Eye (tissue), 1 donor: ENCODE measurements around the gene LARP1.
"Not testable (repeated sequence)": the region's sequence is repeated elsewhere in the genome, so short reads cannot be mapped to it uniquely, and the experiment has no call there.

Experiments
- DNase-seq: peaks from one replicate; pipeline ENCODE4 v3.0.0-alpha.2; 2015

Gene LARP1

DNA sequence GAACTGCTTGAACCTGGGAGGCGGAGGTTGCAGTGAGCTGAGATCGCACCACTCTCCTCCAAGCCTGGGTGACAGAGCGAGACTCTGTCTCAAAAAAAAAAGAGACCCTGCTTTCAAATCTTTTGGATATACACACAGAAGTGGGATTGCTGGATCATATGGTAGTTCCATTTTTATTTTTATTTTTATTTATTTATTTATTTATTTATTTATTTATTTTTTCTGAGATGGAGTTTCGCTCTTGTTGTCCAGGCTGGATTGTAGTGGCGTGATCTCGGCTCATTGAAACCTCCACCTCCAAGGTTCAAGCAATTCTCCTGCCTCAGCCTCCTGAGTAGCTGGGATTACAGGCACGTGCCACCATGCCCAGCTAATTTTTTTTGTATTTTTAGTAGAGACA is 19.8 kb upstream of the LARP1 start:
- DNase-seq = not testable (repeated sequence)

GRCh38 chr5:154736372-154736771 is 18.8 kb upstream of the LARP1 start:
- not testable (repeated sequence) for DNase-seq

DNA sequence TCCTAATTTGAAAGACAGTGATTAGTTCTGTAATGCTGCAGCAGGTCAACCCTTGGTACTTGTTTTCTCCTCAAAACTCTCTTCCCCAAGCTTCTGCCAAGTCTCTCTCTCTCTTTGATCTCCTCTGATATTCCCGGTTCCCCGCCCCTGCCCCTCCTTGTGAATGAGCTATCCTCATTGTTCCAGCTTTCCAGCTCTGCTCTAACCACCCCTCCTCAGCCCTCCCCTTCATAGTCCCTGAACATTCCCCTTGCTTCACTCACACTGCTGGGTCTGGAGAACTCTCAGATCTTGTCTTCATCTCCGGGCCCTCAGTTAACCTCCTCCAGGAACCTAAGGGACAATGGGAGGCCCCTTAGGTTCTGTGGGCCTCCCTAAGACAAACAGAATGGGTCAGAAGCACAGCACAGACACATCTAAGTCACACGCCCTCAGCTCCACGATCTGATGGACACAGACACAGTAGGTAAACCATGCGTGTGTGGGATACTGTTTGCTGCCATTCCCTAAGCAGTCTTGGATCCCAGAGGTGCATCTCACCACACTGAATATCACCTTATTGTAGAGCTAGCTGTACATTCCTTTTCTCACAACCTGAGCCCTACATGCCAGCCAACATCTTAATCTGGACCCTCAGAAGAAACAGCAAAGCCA is 17.4 kb upstream of the LARP1 start:
- DNase-seq = no peak

GRCh38 chr5:154740483-154740882 is 14.7 kb upstream of the LARP1 start:
- DNase-seq = peak; percentile 27

DNA sequence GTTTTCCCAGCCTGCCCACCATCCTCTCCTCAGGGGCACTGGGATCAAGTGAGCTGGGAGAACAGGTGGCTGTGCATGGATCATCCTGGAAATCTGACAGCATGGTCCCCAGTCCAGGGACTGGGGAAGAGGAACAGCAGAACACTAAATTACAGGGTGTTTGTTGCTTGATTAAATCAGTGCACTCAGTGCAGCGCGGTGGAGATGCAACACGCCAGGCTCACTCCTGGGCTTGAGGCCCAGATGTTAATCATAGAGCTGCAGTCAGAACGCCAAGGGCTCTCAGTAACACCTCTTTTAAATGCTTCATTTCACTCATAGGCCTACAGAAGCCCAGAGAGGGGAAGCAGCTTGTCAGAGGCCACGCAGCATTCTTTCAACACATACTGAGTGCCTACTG is 14.2 kb upstream of the LARP1 start:
- peak; percentile 23 for DNase-seq

- no peak for DNase-seq
Observed at GRCh38 chr5:154741415-154741814, 13.8 kb upstream of the LARP1 start.

DNA sequence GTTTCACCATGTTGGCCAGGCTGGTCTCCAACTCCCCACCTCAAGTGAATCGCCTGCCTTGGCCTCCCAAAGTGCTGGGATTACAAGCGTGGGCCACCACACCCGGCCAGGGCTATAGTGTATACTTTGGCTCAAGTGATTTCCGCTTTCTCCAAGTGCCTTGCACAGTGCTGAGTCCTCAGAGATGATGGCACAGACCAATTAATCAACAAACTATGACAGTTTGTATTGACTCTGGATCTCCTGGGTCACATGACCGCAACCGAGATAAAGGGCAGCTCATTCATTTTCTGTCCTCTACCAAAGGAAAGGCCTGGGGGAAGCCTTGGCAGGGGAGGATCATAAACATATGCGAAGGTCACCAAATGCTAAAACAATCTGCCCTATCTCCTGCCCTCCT is 11.4 kb upstream of the LARP1 start:
- DNase-seq = no peak

GRCh38 chr5:154745349-154745748 is 9.8 kb upstream of the LARP1 start:
- no peak for DNase-seq

DNA sequence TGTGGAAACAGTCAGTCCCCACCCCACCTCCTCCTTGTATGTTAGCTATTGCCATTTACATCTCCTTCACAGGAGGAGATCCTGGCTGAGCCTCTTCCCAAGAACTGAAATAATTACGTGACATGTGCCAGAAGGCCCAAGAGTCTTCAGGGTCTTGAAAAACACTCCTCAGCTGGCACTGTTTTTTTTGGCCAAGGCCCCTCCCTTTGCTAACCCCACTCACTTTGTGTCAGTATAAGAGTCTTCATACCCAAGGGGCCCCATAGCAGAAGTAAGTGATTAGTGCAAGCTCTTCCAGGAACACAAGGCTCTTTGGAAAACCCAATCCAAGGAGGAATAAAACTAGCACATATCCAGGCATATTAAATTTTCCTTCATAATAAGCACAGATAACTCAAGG is 5.7 kb upstream of the LARP1 start:
- no peak for DNase-seq

DNA sequence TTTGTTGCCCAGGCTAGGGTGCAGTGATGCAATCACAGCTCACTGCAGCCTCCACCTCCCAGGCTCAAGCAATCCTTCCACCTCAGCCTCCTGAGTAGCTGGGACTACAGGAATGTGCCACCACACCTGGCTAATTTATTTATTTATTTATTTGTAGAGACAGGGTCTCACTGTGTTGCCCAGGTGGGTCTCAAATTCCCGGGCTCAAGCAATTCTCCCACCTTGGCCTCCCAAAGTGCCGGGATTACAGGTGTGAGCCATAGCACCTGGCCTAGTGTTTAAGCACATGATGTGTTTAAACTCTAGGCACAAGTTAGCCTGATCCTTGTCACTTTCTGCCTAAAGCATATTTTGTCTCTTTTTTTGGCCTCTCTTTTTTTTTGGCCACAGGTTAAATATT is 4.5 kb upstream of the LARP1 start:
- not testable (repeated sequence) for DNase-seq

DNA sequence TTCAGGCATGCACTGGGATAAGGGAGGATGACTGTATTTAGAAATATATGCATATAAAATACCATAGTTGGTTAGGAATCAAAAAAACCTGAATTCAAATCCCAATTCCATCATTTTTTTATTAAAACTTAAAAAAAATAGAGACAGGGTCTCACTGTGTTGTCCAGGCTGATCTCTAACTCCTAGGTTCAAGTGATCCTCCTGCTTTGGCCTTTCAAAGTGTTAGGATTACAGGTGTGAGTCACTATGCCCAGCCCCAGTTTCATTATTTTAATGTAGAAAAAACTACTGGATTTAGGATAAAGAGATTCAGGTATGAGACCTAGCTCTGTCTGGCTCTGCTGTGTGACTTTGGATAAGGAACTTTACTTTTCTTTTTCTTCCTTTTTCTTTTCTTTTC is 3.3 kb upstream of the LARP1 start:
- no peak for DNase-seq

DNA sequence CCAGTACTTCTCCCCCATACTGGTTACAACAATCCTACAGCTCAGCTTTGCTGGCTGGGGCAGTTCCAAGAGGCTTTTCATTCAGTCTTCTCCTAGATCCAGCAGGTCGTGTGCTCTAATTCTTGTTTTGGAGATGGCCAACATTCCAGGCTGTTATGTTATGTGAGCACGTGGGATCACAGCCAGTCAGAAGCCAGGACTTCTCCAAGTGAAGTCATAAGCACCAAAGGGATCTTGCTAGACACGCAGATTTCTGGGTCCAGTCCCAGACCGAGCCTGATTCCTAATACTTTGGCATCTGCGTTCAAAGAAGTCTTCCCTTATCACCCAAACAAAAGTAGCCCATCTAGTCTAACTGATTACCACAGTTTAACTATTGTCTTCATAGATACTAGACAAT is 1.4 kb upstream of the LARP1 start:
- peak; percentile 80 for DNase-seq

DNA sequence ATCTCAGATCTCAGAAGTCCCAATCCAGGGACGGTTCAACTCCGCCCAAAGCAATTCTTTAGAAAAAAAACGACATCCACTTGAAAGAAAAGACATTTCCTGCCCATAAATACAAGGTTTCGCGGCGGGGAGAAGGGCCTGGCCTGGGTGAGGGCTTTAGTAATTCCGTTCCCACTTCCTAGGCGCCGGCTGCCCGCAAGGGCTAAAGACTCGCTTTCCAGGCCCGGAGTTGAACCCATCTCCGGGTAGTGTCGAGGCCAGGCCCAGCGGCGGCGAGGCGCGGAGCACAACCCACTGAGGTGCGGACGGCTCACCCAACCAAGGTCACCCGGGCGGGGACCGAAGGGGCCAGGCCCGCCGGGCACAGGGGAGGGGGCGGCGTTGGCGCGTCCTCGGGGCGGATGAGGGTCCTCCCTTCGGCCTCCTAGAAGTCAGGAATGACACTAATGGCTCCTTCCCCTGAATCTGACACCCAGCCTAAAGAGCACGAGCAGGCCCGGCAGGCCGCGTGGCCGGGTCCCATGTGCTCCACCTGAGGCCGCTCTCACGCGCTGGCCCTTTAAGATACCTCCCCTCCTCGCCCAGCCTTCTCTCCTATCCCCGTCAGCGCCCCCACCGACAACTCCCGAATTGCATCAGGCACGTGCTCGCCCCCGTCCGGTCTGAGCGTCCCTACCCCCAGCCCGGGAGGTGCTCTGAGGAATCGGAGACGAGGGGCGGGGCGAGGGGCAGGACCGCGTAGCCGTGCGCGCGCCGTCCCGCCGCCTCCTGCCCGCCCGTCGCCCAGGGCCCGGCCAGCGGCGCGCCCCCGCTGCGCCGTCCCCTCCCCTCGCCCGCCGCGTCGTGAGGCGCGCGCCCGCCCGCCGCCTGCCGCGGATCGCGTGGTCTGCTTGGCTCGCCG is 467 bp upstream of the LARP1 start:
- DNase-seq = peak; percentile 100

DNA sequence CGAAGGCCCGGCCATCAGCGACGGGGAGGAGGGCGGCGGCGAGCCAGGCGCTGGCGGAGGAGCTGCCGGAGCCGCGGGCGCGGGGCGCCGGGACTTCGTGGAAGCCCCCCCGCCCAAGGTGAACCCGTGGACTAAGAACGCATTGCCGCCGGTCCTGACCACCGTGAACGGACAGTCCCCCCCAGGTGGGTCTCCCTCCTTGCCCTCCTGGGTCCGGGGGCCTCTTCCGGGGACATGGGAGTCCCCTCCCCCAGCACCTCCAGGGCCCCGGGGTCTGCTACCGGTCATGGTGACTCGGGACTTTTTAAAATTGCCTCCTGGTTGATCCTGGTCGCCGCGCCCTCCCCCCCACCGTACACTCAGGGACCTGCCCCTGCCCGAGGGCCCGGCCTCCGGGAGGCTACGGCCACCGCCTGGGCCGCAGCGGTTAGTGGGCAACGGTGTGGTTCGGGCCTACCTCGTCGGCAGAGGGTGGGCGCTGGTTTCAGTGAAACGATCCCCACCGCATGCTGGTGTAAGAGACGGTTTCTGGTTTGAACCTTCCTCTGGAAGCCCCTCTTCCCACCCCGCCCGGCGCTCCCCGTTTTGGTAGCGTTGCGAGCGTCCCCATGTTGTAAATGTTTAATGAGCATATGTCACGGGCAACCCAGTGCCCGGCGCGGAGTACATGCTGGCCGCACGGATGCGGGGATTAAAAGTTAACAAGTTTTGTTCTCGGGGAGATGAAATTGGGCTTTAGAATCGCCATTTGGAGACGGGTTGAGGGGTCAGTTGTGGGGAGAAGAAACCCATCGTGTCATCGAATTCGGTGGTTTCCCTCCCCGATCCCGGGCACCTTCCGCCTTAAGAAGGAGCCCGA is 1.1 kb downstream of the LARP1 start:
- peak; percentile 76 for DNase-seq

GRCh38 chr5:154756868-154757813 is 2.0 kb downstream of the LARP1 start:
- peak; percentile 71 for DNase-seq

- peak; percentile 41 for DNase-seq
Observed at GRCh38 chr5:154757814-154758406, 2.7 kb downstream of the LARP1 start.

- peak; percentile 32 for DNase-seq
Observed at GRCh38 chr5:154758493-154758892, 3.3 kb downstream of the LARP1 start.

DNA sequence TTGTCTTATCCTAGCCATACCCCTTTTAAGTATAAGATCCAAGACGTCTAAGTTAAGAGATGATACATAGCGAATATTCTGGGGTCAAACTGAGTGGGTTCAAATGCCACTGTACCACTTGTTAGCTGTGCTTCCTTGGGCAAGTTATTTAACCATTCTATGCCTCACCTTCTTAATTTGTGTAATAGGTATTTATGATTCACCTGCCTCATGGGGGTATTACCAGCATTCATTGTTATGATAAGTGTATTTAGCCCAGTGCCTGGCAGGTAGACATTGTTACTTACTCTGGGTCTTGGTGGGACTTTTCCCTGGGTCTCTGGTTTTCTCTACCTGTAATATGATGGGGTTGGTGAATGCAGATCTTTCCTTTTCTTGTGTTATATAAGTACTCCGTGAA is 3.8 kb downstream of the LARP1 start:
- no peak for DNase-seq

- DNase-seq = not testable (repeated sequence)
Observed at GRCh38 chr5:154759868-154760267, 4.7 kb downstream of the LARP1 start.

DNA sequence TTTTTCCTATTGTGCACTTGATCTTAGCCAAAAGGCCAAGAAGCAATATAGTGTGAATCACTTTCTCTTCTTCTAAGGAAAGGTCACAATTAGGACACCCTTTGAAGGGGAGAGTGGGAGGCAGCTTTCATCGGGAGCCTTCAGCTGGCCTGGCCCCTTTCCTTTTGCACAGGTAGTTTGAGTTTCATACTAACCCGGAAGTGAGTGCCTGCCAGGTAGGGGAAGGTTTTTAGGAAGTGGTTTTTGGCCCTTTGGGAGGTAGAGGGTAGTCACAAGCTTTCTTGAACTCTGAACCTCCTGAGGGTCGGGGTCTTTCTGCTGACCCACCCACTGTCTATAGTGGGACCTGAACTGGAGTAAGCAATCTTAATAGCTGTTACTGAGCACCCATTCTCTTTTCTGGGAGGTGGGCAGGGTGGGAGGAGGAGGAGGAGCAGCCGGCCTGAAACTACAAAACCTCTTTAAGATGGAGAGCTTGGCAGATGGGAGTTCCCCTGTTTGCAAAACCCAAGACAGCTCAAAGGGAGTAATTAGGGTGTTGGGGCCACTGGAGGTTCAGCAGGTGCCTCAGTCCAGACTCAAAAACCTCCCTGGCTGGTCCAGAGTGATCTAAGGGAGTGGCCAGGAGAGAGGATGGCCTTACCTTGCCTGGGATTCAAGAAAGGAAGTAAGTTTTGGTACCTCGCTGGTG is 6.0 kb downstream of the LARP1 start:
- no peak for DNase-seq

DNA sequence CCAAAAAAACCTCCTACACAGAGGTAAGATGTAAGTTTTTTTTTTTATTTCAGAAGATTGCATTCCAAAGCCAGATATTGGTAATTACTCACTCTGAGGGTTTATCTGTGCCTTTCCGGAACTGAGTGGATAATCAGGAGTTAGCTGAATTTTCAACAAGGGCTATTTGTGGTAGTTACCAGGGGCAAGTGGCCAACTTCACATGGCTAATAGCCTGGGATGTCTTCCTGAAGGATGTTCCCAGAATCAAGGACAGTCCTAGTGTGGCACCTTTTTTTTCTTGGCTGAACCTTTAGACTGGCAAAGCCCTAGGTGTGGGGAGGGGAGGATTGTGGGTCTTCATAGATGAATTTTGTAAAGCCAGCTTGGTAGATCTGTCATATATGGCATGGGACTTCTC is 7.1 kb downstream of the LARP1 start:
- no peak for DNase-seq
